ENCODE results near the gene RAD18. TPM values are rescaled to one million over a fixed set of nuclear protein-coding genes. Genes with fewer than 3 reads are reported as not detected.

RAD18 gene
- total RNA-seq, 3 donors from 2014 or later (not counting 1 experiment from before 2014, with no cell fraction given) = 19.8 to 23.3 (median 22.5) TPM

- H3K4me1 ChIP-seq (ENCODE audit: control insufficient read depth, insufficient read depth, low read length) = no peaks in the 10 kb centered on the region
- no peak overlapping the region for H3K27ac ChIP-seq (ENCODE audit: low read length)
- no peak for ATAC-seq
- Mint-ChIP-seq H3K4me3 (no peak overlapping the region), H3K36me3 (peaks cover 16% of the 10 kb centered on the region), H3K4me1 (no peaks in the 10 kb centered on the region), H3K27me3 (ENCODE audit: low read depth in 2 of 2) (no peaks in the 10 kb centered on the region), H3K9me3 (no peaks in the 10 kb centered on the region), H3K27ac (no peak overlapping the region)
- DNase-seq = no peak
- WGBS (ENCODE audit: insufficient coverage) = 67% methylated on average over 2 of the region's 2 CpGs
- no peak overlapping the region for H3K4me3 ChIP-seq (ENCODE audit: low read length)
- no peaks in the 10 kb centered on the region for H3K27me3 ChIP-seq (ENCODE audit: control insufficient read depth, insufficient read depth, low read length)
- no peak for TF ChIP-seq CTCF (IDR thresholded peaks at IDR 0.05)
- H3K36me3 ChIP-seq (ENCODE audit: control insufficient read depth, insufficient read depth, low read length) = peaks cover 4% of the 10 kb centered on the region
- intact Hi-C loops (cut with micrococcal nuclease) = no loop called here
- no peaks in the 10 kb centered on the region for H3K9me3 ChIP-seq (ENCODE audit: control insufficient read depth, insufficient read depth, low read length)
Measured at GRCh38 chr3:8895829-8896228, 67.4 kb downstream of the RAD18 start.

GRCh38 chr3:8893001-8893400, 70.3 kb downstream of the RAD18 start:
- H3K36me3 ChIP-seq (ENCODE audit: control insufficient read depth, insufficient read depth, low read length) = peaks cover 7% of the 10 kb centered on the region
- no peak overlapping the region for H3K27ac Mint-ChIP-seq

GRCh38 chr3:8891774-8892173, 71.5 kb downstream of the RAD18 start:
- Histone ChIP-seq H3K4me3 (ENCODE audit: low read length) (no peak overlapping the region), H3K4me1 (ENCODE audit: control insufficient read depth, insufficient read depth, low read length) (no peaks in the 10 kb centered on the region), H3K9me3 (ENCODE audit: control insufficient read depth, insufficient read depth, low read length) (no peaks in the 10 kb centered on the region), H3K27me3 (ENCODE audit: control insufficient read depth, insufficient read depth, low read length) (no peaks in the 10 kb centered on the region), H3K36me3 (ENCODE audit: control insufficient read depth, insufficient read depth, low read length) (peaks cover 8% of the 10 kb centered on the region), H3K27ac (ENCODE audit: low read length) (no peak overlapping the region)
- intact Hi-C loops (cut with micrococcal nuclease) = no loop called here
- no CpG with 5 or more reads among the region's 1 CpG for WGBS (ENCODE audit: insufficient coverage)
- Mint-ChIP-seq H3K4me3 (no peak overlapping the region), H3K27ac (no peak overlapping the region), H3K4me1 (no peaks in the 10 kb centered on the region), H3K27me3 (ENCODE audit: low read depth in 2 of 2) (no peaks in the 10 kb centered on the region), H3K9me3 (no peaks in the 10 kb centered on the region), H3K36me3 (peaks cover 19% of the 10 kb centered on the region)
- ATAC-seq (no peak), DNase-seq (no peak)
- no peak for TF ChIP-seq CTCF (IDR thresholded peaks at IDR 0.05)

More at GRCh38 chr3:8893001-8893400, 70.3 kb downstream of the RAD18 start:
- WGBS (ENCODE audit: insufficient coverage) = 96% methylated on average over 5 of the region's 5 CpGs
- no peak overlapping the region for H3K4me3 ChIP-seq (ENCODE audit: low read length)
- Mint-ChIP-seq H3K36me3 (peaks cover 18% of the 10 kb centered on the region), H3K4me3 (no peak overlapping the region), H3K9me3 (no peaks in the 10 kb centered on the region), H3K4me1 (no peaks in the 10 kb centered on the region), H3K27me3 (ENCODE audit: low read depth in 2 of 2) (no peaks in the 10 kb centered on the region)
- H3K27me3 ChIP-seq (ENCODE audit: control insufficient read depth, insufficient read depth, low read length) = no peaks in the 10 kb centered on the region
- H3K4me1 ChIP-seq (ENCODE audit: control insufficient read depth, insufficient read depth, low read length) = no peaks in the 10 kb centered on the region
- no peak for ATAC-seq
- intact Hi-C loops (cut with micrococcal nuclease) = no loop called here
- no peak overlapping the region for H3K27ac ChIP-seq (ENCODE audit: low read length)
- no peaks in the 10 kb centered on the region for H3K9me3 ChIP-seq (ENCODE audit: control insufficient read depth, insufficient read depth, low read length)
- no peak for DNase-seq
- TF ChIP-seq CTCF (IDR thresholded peaks at IDR 0.05) = no peak

DNA sequence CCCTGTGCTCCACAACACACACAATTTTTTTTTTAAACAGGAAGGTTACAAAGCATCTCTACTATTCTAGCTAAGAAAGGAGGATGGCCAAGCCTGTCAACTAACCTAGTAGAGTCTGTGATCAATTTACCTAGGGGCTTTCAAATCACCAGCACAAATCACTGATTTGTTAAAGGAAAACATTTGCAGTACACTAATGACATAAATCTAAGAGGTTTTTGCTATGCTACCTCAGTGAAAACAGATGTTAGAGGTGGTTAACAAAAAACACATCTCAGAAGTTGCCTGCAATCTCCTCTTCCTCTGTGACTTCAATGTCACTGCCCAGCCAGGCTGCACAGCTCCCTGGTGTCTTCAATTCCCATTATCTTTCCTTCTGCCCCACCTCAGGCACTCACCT, 72.0 kb downstream of the RAD18 start:
- Mint-ChIP-seq H3K27me3 (ENCODE audit: low read depth in 2 of 2) (no peaks in the 10 kb centered on the region), H3K27ac (no peak overlapping the region), H3K4me3 (no peak overlapping the region), H3K9me3 (no peaks in the 10 kb centered on the region), H3K36me3 (peaks cover 24% of the 10 kb centered on the region), H3K4me1 (no peaks in the 10 kb centered on the region)
- Histone ChIP-seq H3K27me3 (ENCODE audit: control insufficient read depth, insufficient read depth, low read length) (no peaks in the 10 kb centered on the region), H3K9me3 (ENCODE audit: control insufficient read depth, insufficient read depth, low read length) (no peaks in the 10 kb centered on the region), H3K36me3 (ENCODE audit: control insufficient read depth, insufficient read depth, low read length) (peaks cover 8% of the 10 kb centered on the region), H3K4me1 (ENCODE audit: control insufficient read depth, insufficient read depth, low read length) (no peaks in the 10 kb centered on the region), H3K4me3 (ENCODE audit: low read length) (no peak overlapping the region), H3K27ac (ENCODE audit: low read length) (no peak overlapping the region)
- DNase-seq (no peak), ATAC-seq (no peak)
- no peak for TF ChIP-seq CTCF (IDR thresholded peaks at IDR 0.05)
- intact Hi-C loops (cut with micrococcal nuclease) = no loop called here

Data from natural killer cell (primary cell).